ENCODE measurements around the gene DDX19B. TPM values are rescaled to one million over a fixed set of nuclear protein-coding genes. Genes with fewer than 3 reads are reported as not detected.

DDX19B gene
- total RNA-seq, 2 donors from 2014 or later = 14.9 to 21.8 TPM

DNA sequence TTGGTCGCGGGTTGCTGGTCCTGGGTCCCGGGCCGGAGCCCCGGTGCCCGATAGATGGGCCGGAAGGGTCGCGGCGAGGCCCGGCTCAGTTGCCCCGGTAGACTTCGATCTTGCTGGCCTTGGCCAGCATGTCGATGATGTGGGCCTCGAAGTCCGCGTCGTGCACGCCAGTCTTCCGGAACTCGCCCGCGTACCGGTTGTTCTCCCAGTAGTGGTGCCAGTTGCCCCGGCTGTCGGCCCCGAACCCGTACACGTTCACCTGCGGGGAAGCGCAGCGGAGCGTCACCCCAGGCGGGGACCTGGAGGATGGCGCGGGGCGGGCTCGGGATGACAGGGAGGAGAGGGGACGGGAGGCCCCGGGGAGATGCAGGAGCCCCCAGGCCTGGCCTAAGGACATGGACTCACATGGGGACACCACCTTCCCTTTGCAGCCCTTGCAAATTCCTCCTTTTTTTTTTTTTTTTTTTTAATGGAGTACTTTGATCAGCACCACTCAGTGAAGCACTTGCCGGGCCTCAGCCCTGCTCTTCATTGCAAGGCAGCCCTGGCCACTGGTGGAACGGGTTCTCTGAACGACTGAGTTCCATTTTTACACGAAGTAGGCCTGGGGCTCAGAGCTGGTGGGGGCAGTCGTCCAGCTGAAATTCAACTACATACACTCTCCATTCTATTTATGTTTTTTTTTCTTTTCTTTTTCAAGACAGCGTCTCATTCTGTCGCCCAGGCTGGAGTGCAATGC, 82.8 kb downstream of the DDX19B start:
- ATAC-seq (peak; percentile 9 to 17), DNase-seq (no peak)
- intact Hi-C loops (cut with DNase I) = loop anchor here (5.0 to 10.0 kb wide), 2 partner anchors 53 to 56 kb away; partner anchors contain the start of gene ST3GAL2 (in 2 of the 2)

DNA sequence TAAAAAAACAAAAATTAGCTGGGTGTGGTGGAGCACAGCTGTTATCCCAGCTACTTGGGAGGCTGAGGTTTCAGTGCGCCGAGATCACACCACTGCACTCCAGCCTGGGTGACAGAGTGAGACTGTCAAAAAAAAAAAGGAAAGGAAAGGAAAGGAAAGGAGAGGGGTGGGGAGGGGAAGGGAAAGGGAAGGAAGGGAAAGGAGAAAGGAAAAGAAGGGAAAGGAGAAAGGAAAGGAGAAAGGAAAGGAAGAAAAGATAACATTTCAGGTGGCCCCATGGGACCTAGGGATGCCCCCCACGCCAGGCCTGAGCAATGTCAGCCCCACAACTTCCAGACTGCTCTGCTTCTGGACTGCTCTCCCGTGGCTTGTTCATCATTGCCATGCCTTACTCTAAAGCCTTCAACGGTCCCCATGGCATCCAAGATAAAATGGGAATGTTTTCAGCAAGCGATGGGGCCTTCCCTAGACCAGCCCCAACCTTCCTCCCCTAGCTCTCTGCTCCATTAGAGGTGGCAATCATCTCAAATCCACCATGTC, 84.5 kb downstream of the DDX19B start:
- intact Hi-C loops (cut with DNase I) = loop anchor here (5.0 to 10.0 kb wide), 2 partner anchors 51 to 54 kb away; partner anchors contain the start of gene ST3GAL2 (in 2 of the 2)

More for the DNA sequence above, 84.5 kb downstream of the DDX19B start:
- ATAC-seq (no peak), DNase-seq (no peak)

Other genes starting within 250 kb of the DDX19B start
- gene PDPR, start 184.9 kb upstream of the DDX19B start, total RNA-seq = 10 to 100 TPM; 18.8 to 39.5 TPM
- gene CLEC18C, start 125.4 kb upstream of the DDX19B start, total RNA-seq = under 1 TPM; 0.24 to 0.73 TPM
- 10 to 100 TPM; 12.6 to 18.8 TPM for gene EXOSC6, start 47.2 kb upstream of the DDX19B start, total RNA-seq
- 10 to 100 TPM; 62.0 to 69.7 TPM for gene AARS1, start 9.7 kb upstream of the DDX19B start, total RNA-seq
- 10 to 100 TPM; 22.9 to 26.2 TPM for gene DDX19A, start 47.7 kb downstream of the DDX19B start, total RNA-seq
- gene ST3GAL2, start 139.9 kb downstream of the DDX19B start, total RNA-seq = 10 to 100 TPM; 21.1 to 23.5 TPM
- 10 to 100 TPM in 1 of 2 donors, 1 to 10 TPM in 1; 9.5 to 11.4 TPM for gene FCSK, start 155.4 kb downstream of the DDX19B start, total RNA-seq
- 10 to 100 TPM; 33.9 to 41.2 TPM for gene COG4, start 224.4 kb downstream of the DDX19B start, total RNA-seq
- 100 to 1,000 TPM; 119 to 165 TPM for gene SF3B3, start 224.6 kb downstream of the DDX19B start, total RNA-seq